Stimulated activated CD8-positive, alpha-beta memory T cell treated with anti-CD3 and anti-CD28 coated beads, Interleukin-4, amount 100 ng/mL, for 1 hour (primary cell): ENCODE data around the gene CDH4.

Experiments
- DNase-seq, 2 donors: peaks; one replicate each; pipeline ENCODE4 v3.0.0-alpha.2; 2020; ENCODE audit warnings: low read depth in 2 of 2, low spot score in 1 of 2

CDH4 gene

GRCh38 chr20:61758564-61759200 is 506.6 kb downstream of the CDH4 start:
- no peak for DNase-seq

GRCh38 chr20:61759286-61760065 is 507.4 kb downstream of the CDH4 start:
- no peak for DNase-seq

GRCh38 chr20:61760321-61760720 is 508.3 kb downstream of the CDH4 start:
- no peak for DNase-seq

DNA sequence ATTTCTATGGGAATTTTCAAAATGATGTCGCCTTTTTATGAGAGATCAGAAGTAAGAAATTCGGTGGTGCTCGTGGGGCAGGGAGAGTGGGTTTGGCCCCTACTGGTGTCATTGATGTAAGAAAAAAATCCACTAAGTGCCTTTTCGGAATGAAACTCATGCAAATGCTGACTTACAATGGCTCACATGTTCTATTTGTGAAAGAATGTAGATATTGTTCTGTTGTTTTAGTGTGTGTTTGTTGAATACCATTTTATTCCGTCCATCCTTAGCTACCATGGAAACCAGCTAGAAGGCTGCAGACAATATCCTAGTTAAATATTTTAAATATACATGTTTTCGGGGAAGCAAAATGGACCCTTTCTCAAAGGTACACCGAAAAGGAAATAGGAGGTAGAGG is 508.7 kb downstream of the CDH4 start:
- DNase-seq: no peak

DNA sequence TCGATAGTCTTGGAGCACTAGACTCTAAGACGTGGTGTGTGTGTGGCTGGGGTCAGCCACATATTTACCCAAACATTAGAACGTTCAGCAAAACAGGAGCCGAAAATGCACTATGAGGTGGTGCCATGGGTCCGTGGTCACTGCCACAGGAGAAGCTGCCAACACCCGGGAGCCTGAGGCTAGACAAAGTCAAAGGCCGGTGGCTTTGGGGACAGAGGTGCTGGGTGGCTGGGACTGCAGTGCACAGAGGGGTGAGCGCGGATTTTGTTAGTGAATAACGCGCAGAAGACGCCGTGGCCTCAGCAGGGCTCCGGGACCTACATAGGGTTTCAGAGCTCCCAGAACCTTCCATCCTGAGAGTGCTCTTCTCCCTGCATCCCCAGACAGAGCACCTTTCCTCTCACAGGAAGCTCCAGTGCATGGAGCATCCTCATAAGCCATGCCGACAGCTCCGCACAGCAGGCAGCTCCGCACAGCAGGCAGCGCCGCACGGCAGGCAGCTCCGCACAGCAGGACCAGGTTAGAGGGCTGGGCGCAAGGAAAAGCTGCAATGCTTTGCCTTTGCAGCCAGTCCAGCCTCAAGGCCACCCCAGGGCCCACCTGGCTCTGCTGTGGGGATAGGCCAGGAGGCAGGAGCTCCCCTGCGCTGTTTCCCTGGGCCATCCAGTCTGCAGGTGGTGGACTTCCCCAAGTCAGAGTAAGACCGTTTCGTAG is 509.5 kb downstream of the CDH4 start:
- DNase-seq: no peak

GRCh38 chr20:61762167-61762710 is 510.2 kb downstream of the CDH4 start:
- DNase-seq: no peak

- no peak for DNase-seq
These were observed 511.1 kb downstream of the CDH4 start for GRCh38 chr20:61762886-61763739.

GRCh38 chr20:61763740-61764400 is 511.8 kb downstream of the CDH4 start:
- no peak for DNase-seq

DNA sequence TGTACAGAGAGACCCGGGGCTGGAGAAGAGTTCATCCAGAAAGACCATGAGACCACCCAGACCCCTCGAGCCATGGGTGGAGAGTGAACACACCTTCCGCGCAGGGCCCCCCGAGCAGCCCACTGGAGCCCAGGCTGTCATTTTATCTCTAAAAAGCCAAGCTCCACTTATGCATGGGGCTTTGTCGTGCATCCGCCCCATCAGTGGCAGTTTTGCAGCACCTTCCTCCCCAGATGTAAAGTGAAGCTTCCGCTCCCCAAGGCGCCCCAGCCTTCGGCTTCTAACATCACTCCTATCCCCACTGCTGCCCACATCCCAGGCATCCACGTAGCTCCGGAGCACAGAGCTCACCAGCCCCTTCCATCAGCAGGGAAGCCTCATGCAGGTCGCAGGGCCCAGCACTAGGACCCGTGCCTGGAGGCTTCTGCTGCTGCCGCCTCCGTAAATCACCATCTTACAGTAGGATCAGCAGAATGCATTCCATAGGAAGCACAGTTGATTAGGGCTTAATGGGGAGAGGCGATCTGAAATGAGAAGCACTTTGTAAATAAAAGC is 512.5 kb downstream of the CDH4 start:
- DNase-seq: no peak

GRCh38 chr20:61765081-61765870 is 513.2 kb downstream of the CDH4 start:
- DNase-seq: no peak

DNA sequence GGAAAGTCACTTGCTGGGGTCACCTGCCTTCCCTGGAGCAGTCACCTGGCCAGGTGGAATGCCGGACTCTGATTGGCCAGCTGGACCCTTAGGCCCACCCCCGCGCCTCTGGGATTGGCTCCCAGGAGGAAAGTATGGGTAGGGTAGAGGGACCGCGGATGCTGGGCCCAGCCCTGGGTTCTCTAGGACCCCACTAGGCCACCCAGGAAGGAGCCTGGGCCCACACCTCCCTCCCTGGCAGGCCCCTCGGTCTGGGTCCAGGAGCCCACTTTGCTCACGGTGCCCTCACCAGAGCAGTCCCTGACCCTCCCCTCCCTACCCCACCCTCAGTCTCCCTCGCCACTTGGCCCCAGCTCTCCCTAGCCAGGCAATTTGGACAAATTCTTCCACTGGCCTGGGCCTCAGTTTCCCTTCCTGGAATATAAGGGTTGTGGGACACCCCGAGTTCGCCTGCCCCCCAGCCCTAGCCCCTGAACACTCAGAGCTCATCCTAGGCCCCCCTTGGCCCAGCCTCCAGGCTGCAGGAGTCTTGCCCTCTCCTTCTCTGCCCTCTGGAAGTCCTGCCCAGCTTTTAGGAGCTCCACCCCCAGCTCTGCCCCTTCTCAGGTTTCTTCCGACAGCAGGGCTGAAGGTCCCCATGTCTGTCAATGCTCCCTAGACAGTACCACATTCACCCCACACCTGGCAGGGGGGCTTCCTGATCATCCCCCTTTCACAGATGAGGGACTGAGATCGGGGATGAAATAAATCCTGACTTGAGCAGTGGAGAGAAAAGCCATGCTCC is 514.0 kb downstream of the CDH4 start:
- no peak for DNase-seq

DNA sequence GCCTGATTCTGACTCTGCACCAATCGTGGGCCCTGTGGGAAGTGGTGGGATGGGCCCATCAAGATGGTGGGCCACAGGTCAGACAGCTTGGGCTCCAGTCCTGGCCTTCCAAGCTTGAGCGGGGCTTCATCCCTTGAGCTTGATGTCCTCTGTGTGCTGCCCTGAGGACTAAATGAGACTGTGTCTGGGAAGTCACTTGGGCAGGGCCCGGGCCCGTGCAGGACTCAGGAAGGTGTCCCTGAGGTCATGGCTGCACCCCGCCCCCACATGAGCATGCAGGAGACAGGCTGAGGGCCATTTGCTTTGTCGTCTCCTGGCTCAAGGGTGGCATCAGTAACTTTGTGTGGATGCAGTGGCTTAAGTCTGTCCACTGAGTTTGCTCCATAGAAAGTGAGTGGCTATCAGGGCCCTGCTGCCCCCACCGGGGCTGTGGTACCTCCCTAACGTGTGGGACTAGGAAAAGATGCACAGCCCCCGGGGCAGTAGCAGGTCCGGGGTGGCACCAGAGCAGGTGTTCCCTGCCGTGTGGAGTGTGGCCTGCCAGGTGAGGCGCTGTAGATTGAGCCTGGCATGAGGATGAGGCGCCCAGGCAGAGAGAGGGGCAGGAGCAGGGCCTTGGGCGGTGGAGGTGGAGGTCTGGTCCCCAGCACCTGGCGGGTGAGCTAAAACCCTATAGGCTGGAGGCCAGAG is 515.0 kb downstream of the CDH4 start:
- no peak for DNase-seq

DNA sequence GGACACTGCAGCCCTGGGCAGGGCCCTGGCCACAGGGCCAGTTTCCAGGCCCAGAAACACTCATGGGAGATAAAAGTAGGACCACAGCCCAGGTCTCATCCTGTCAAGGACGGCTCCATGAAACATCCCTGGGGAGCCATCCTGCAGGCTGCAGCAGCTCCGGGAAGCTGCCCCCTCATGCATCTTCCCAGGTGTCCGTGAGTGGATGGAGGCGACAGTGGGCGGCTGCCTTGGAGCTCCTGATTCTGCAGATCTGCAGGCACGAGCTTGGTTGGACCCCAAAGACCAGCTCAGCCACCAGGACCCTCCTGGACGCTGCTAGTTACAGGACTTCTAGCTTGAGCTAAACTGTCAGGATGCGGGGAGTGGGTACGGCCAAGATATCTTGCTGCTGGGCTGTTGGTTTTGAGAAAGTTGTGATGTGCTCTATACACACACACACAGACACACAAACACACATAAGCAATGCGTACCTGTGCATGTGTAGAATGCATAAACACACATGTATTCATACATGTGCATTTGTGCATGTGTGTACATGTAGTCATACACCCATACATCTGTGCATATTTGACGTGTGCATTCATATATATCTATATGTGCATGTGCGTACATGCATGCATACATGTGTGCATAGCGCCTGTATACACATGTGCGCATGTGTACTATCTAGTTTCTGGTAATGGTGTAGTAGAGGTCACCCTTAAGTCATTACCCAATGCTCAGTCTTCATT is 515.9 kb downstream of the CDH4 start:
- DNase-seq: no peak

- no peak for DNase-seq
These were observed 516.7 kb downstream of the CDH4 start for GRCh38 chr20:61768571-61769285.

GRCh38 chr20:61769286-61769832 is 517.3 kb downstream of the CDH4 start:
- DNase-seq: no peak

GRCh38 chr20:61770113-61770585 is 518.1 kb downstream of the CDH4 start:
- DNase-seq: no peak
